Lung (tissue), 12 donors: ENCODE measurements around the gene CMTR1. TPM values are rescaled to one million over a fixed set of nuclear protein-coding genes. Genes with fewer than 3 reads are reported as not detected.

Experiments
- ATAC-seq: fragments of 200-7000 bp; cut with Tn5 transposase; one replicate; pipeline ENCODE4 v1.9.1; 2020; ENCODE audit warnings: moderate number of reproducible peaks; ENCODE audit not compliant: insufficient read depth, low FRiP score
- DNase-seq, 3 donors: peaks; one replicate each; pipeline ENCODE4 v3.0.0-alpha.2; 2013 to 2017
- H3K27ac ChIP-seq, 2 donors: one replicate each; pipeline ENCODE4 v1.5.1; 2013; ENCODE audit warnings: mild to moderate bottlenecking in 2 of 2, moderate library complexity in 2 of 2, control low read depth in 1 of 2, inconsistent platforms in 1 of 2, low read depth in 1 of 2, low read length in 1 of 2
- H3K27me3 ChIP-seq, 3 donors: one replicate each; pipeline ENCODE4 v1.5.1; 2013; ENCODE audit warnings: low read length in 2 of 3; ENCODE audit not compliant: control insufficient read depth in 3 of 3, insufficient read depth in 3 of 3
- H3K36me3 ChIP-seq, 4 donors: one replicate each; pipeline ENCODE4 v1.5.1; 2013; ENCODE audit warnings: low read length in 4 of 4, mild to moderate bottlenecking in 1 of 4, moderate library complexity in 1 of 4; ENCODE audit not compliant: control insufficient read depth in 4 of 4, insufficient read depth in 4 of 4
- H3K4me1 ChIP-seq, 5 donors: one replicate each; pipeline ENCODE4 v1.5.1; 2013; ENCODE audit warnings: low read length in 5 of 5, mild to moderate bottlenecking in 2 of 5, moderate library complexity in 1 of 5; ENCODE audit not compliant: control insufficient read depth in 5 of 5, insufficient read depth in 5 of 5
- H3K4me3 ChIP-seq: one replicate; pipeline ENCODE4 v1.5.1; 2013; ENCODE audit warnings: mild to moderate bottlenecking, control low read depth, moderate library complexity
- H3K9ac ChIP-seq, 2 donors: one replicate each; pipeline ENCODE4 v1.5.1; 2013; ENCODE audit warnings: low read length in 2 of 2, control low read depth in 1 of 2; ENCODE audit not compliant: insufficient read depth in 1 of 2
- H3K9me3 ChIP-seq, 4 donors: one replicate each; pipeline ENCODE4 v1.5.1; 2013; ENCODE audit warnings: low read length in 3 of 4, mild to moderate bottlenecking in 1 of 4, moderate library complexity in 1 of 4; ENCODE audit not compliant: control insufficient read depth in 4 of 4, insufficient read depth in 3 of 4
- CTCF ChIP-seq: IDR thresholded peaks from 2 replicates; pipeline ENCODE4 v1.5.1; 2012; ENCODE audit warnings: mild to moderate bottlenecking; ENCODE audit errors: control extremely low read depth, extremely low read depth
- WGBS, 2 donors: extraction: QIAGEN DNeasy Blood & Tissue Kit; methylation state at CpG; one replicate each; pipeline ENCODE4 v1.1.7; 2013; 5-methylcytosine and 5-hydroxymethylcytosine counted together
- polyA plus RNA-seq, 2 donors: library from polyadenylated mRNA; stranded (reverse); fragments of 200-250 nt; gene quantifications; one replicate each; pipeline ENCODE4 v1.2.1, GENCODE V29; 2013
- total RNA-seq, 2 donors: library from RNA; depleted of rRNA in 1 of 2; stranded (reverse); fragments of >200 nt in 1 of 2; gene quantifications; one replicate each; pipeline ENCODE4 v1.2.1, GENCODE V29; 2014 to 2021
- donor health status: control.
- donor health status: control.
- donor health status: Bipolar disorder and iron deficiency.
- donor health status: healthy.
- donor health status: DM: yes; HTN: yes; CAD: no.

Gene CMTR1
- total and polyA plus RNA-seq, 4 donors = 18.8 to 39.3 (median 26.6) TPM

- 84 to 90% methylated on average over 8 of the region's 8 CpGs for WGBS, 2 donors
- Histone ChIP-seq H3K27ac (no peak overlapping the region), H3K36me3 (peaks cover 0 to 31% (median 10%) of the 10 kb centered on the region in 4 donors), H3K4me1 (peaks cover 0 to 16% (median 7%) of the 10 kb centered on the region in 5 donors), H3K9ac (no peak overlapping the region), H3K27me3 (no peaks in the 10 kb centered on the region), H3K9me3 (no peaks in the 10 kb centered on the region), H3K4me3 (no peak overlapping the region)
- no peak for TF ChIP-seq CTCF
- DNase-seq (no peak), ATAC-seq (no peak)
These were observed 53.3 kb downstream of the CMTR1 start for GRCh38 chr6:37486121-37486839.

- TF ChIP-seq CTCF = no peak
- peaks cover 0 to 21% (median 4%) of the 10 kb centered on the region in 4 donors for H3K36me3 ChIP-seq
- no peak for DNase-seq
- no peaks in the 10 kb centered on the region for H3K9me3 ChIP-seq
- no peak overlapping the region for H3K4me3 ChIP-seq
- H3K9ac ChIP-seq = no peak overlapping the region
- no peak for ATAC-seq
- WGBS, 2 donors = 63 to 72% methylated on average over 9 of the region's 9 CpGs
- H3K4me1 ChIP-seq = peaks cover 0 to 19% (median 8%) of the 10 kb centered on the region in 5 donors
- no peak overlapping the region for H3K27ac ChIP-seq
- H3K27me3 ChIP-seq = no peaks in the 10 kb centered on the region
These were observed 54.8 kb downstream of the CMTR1 start for GRCh38 chr6:37487591-37488380.

GRCh38 chr6:37488476-37488875 is 55.5 kb downstream of the CMTR1 start:
- no peak overlapping the region for H3K9ac ChIP-seq
- no peaks in the 10 kb centered on the region for H3K9me3 ChIP-seq
- no peaks in the 10 kb centered on the region for H3K27me3 ChIP-seq
- no peak overlapping the region for H3K4me3 ChIP-seq
- ATAC-seq = no peak
- 42 to 81% methylated on average over 1 of the region's 1 CpG for WGBS, 2 donors
- DNase-seq = no peak
- peaks cover 0 to 15% (median under 1%) of the 10 kb centered on the region in 4 donors for H3K36me3 ChIP-seq
- no peak for TF ChIP-seq CTCF
- H3K27ac ChIP-seq = no peak overlapping the region
- H3K4me1 ChIP-seq = peaks cover 0 to 24% (median 8%) of the 10 kb centered on the region in 5 donors
